ENCODE results near the gene PANK1. TPM values are rescaled to one million over a fixed set of nuclear protein-coding genes. Genes with fewer than 3 reads are reported as not detected.
A peak's percentile ranks its signal among the peaks of the same experiment; 100 is the strongest.

The PANK1 gene
- total RNA-seq, 4 donors from 2014 or later = 2.0 to 5.0 (median 3.6) TPM

GRCh38 chr10:89651916-89652573 is 7.0 kb upstream of the PANK1 start:
- 78% methylated on average over 3 of the region's 3 CpGs for WGBS
- H3K4me1 ChIP-seq = no peaks in the 10 kb centered on the region
- H3K36me3 ChIP-seq = no peaks in the 10 kb centered on the region
- no peak overlapping the region for H3K27ac ChIP-seq (replicated peaks in 1 of 4)
- no peaks in the 10 kb centered on the region for H3K27me3 ChIP-seq
- H3K9me3 ChIP-seq = no peaks in the 10 kb centered on the region
- intact Hi-C loops (cut with DNase I) = no loop called here
- TF ChIP-seq CTCF (IDR thresholded peaks at IDR 0.05) (no peak), POLR2A (IDR thresholded peaks at IDR 0.05; ENCODE audit: low read depth) (no peak), EP300 (IDR thresholded peaks at IDR 0.05) (no peak), POLR2AphosphoS5 (IDR thresholded peaks at IDR 0.05) (no peak)
- DNase-seq (ENCODE audit: extremely low spot score) = peak; percentile 19
- H3K4me3 ChIP-seq = no peak overlapping the region

- intact Hi-C loops (cut with DNase I) = no loop called here
- TF ChIP-seq POLR2A (IDR thresholded peaks at IDR 0.05; ENCODE audit: low read depth) (no peak), EP300 (IDR thresholded peaks at IDR 0.05) (no peak), CTCF (IDR thresholded peaks at IDR 0.05) (no peak), POLR2AphosphoS5 (IDR thresholded peaks at IDR 0.05) (no peak)
- Histone ChIP-seq H3K27me3 (no peaks in the 10 kb centered on the region), H3K27ac (replicated peaks in 1 of 4) (no peak overlapping the region), H3K4me3 (no peak overlapping the region), H3K9me3 (no peaks in the 10 kb centered on the region), H3K36me3 (no peaks in the 10 kb centered on the region), H3K4me1 (peaks cover 0 to 3% (median 2%) of the 10 kb centered on the region in 4 donors)
- 48% methylated on average over 5 of the region's 5 CpGs for WGBS
- peak; percentile 21 for DNase-seq (ENCODE audit: extremely low spot score)
These were observed 6.3 kb upstream of the PANK1 start for GRCh38 chr10:89651205-89651915.

DNA sequence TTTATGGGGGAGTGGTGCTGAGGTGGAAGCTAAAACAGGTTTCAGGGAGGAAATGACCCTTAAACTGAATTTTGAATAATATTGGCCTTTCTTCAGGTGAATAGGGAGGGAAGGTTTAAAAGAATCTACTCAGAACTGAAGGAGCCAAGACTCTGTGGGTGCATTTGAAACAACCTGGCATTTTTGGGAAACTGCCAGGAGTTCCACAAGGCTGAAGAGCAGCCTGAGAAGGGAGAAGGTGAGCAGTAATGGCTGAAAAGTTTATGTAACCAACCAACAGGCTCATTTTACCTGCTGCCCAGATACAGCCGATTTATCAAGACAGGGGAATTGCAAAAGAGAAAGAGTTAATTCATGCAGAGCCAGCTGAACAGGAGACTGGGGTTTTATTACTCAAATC is 4.0 kb upstream of the PANK1 start:
- H3K27me3 ChIP-seq = no peaks in the 10 kb centered on the region
- H3K27ac ChIP-seq (replicated peaks in 1 of 4) = no peak overlapping the region
- DNase-seq (ENCODE audit: extremely low spot score) = peak; percentile 10
- intact Hi-C loops (cut with DNase I) = no loop called here
- no peaks in the 10 kb centered on the region for H3K36me3 ChIP-seq
- 87% methylated on average over 1 of the region's 1 CpG for WGBS
- H3K9me3 ChIP-seq = no peaks in the 10 kb centered on the region
- TF ChIP-seq POLR2AphosphoS5 (IDR thresholded peaks at IDR 0.05) = no peak
- no peak for TF ChIP-seq EP300 (IDR thresholded peaks at IDR 0.05)
- no peak for TF ChIP-seq POLR2A (IDR thresholded peaks at IDR 0.05; ENCODE audit: low read depth)
- TF ChIP-seq CTCF (IDR thresholded peaks at IDR 0.05) = no peak
- H3K4me3 ChIP-seq = no peak overlapping the region
- peaks cover 12 to 15% (median 13%) of the 10 kb centered on the region in 4 donors for H3K4me1 ChIP-seq

DNA sequence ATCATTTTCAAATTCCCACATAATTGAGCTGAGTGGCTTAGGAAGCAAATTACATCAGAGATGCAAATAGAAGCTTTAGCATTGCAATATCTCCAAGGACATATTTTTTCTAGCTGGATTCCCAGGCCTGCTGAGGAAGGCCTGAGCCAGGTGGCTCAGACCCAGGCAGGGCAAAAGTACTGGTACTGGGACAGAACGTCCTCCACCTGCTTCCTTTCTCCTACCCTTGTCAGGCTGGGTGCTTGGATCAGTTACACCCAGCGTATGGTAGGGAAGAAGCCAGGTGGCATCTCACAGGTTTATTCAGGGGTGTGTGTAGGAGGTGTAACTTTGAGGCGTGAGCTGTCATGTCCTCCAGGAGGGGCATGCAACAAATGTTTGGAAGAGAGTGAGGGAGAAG is 3.0 kb upstream of the PANK1 start:
- WGBS = 66% methylated on average over 3 of the region's 3 CpGs
- H3K4me1 ChIP-seq = peaks cover 12 to 21% (median 16%) of the 10 kb centered on the region in 4 donors
- no peak for TF ChIP-seq POLR2AphosphoS5 (IDR thresholded peaks at IDR 0.05)
- no peak for TF ChIP-seq CTCF (IDR thresholded peaks at IDR 0.05)
- no peak for TF ChIP-seq EP300 (IDR thresholded peaks at IDR 0.05)
- no peak for TF ChIP-seq POLR2A (IDR thresholded peaks at IDR 0.05; ENCODE audit: low read depth)
- H3K27me3 ChIP-seq = no peaks in the 10 kb centered on the region
- H3K9me3 ChIP-seq = no peaks in the 10 kb centered on the region
- H3K27ac ChIP-seq (replicated peaks in 1 of 4) = no peak overlapping the region
- H3K4me3 ChIP-seq = no peak overlapping the region
- H3K36me3 ChIP-seq = no peaks in the 10 kb centered on the region
- intact Hi-C loops (cut with DNase I) = no loop called here
- no peak for DNase-seq (ENCODE audit: extremely low spot score)

Measured in esophagus muscularis mucosa (tissue), 4 donors.